HG03520 (cell line): ENCODE data around the gene TNS1.
"Not testable (repeated sequence)": the region's sequence is repeated elsewhere in the genome, so short reads cannot be mapped to it uniquely, and the experiment has no call there.

Experiments
- ATAC-seq: cut with Tn5 transposase; IDR thresholded peaks from one replicate; pipeline ENCODE4 v1.9.1; 2021; ENCODE audit warnings: mild to moderate bottlenecking, moderate library complexity; ENCODE audit not compliant: unreplicated experiment

The TNS1 gene

GRCh38 chr2:218002845-218003180, at the start of gene TNS1:
TSS of gene TNS1 (minus strand) at chr2:218002995. CDS start at chr2:218002872, 123 bp downstream.
- ATAC-seq = no peak

- ATAC-seq = no peak
These were observed 49.1 kb upstream of the TNS1 start for GRCh38 chr2:218051903-218052302.

GRCh38 chr2:218047536-218048225, 44.9 kb upstream of the TNS1 start:
- ATAC-seq = no peak

- ATAC-seq = peak; percentile 85
These were observed 43.4 kb upstream of the TNS1 start for GRCh38 chr2:218046238-218046637.

- not testable (repeated sequence) for ATAC-seq
These were observed 41.8 kb upstream of the TNS1 start for GRCh38 chr2:218044599-218044998.

GRCh38 chr2:218043701-218044109, 40.9 kb upstream of the TNS1 start:
- no peak for ATAC-seq

- no peak for ATAC-seq
These were observed 40.3 kb upstream of the TNS1 start for GRCh38 chr2:218043100-218043499.

- ATAC-seq = no peak
These were observed 38.7 kb upstream of the TNS1 start for GRCh38 chr2:218041302-218042168.

GRCh38 chr2:218040883-218041282, 38.1 kb upstream of the TNS1 start:
- no peak for ATAC-seq

GRCh38 chr2:218039171-218039570, 36.4 kb upstream of the TNS1 start:
- ATAC-seq = no peak

GRCh38 chr2:218036371-218036770, 33.6 kb upstream of the TNS1 start:
- no peak for ATAC-seq

GRCh38 chr2:218035463-218036100, 32.8 kb upstream of the TNS1 start:
- ATAC-seq = no peak

GRCh38 chr2:218034497-218035213, 31.9 kb upstream of the TNS1 start:
- ATAC-seq = peak; percentile 90

GRCh38 chr2:218033590-218034496, 31.0 kb upstream of the TNS1 start:
- ATAC-seq = no peak

- no peak for ATAC-seq
These were observed 30.4 kb upstream of the TNS1 start for GRCh38 chr2:218033208-218033589.

- no peak for ATAC-seq
These were observed 29.8 kb upstream of the TNS1 start for GRCh38 chr2:218032336-218033171.

GRCh38 chr2:218031771-218032257, 29.0 kb upstream of the TNS1 start:
- ATAC-seq = no peak

- no peak for ATAC-seq
These were observed 28.5 kb upstream of the TNS1 start for GRCh38 chr2:218031261-218031660.
